Neural cell (in vitro differentiated cells): ENCODE data around the gene CYP26A1. TPM values are rescaled to one million over a fixed set of nuclear protein-coding genes. Genes with fewer than 3 reads are reported as not detected.

ENCODE experiments used
- H2AFZ ChIP-seq: fragments of 200-600, 300-800 bp; sonication (generic), shearing (Covaris generic); 2 replicates; pipeline ENCODE4 v1.6.0; 2014; ENCODE audit warnings: low read depth, mild to moderate bottlenecking, antibody characterized with exemption, low read length, moderate library complexity
- H3F3A ChIP-seq: fragments of 200-600 bp; shearing (Covaris generic); 2 replicates; pipeline ENCODE4 v1.6.1; 2016; ENCODE audit warnings: mild to moderate bottlenecking, moderate library complexity, mixed read lengths, antibody characterized with exemption, low read length; ENCODE audit not compliant: insufficient read depth, poor library complexity, severe bottlenecking
- H3K27ac ChIP-seq: fragments of 200-600, 300-800 bp; sonication (generic), shearing (Covaris generic); 2 replicates; pipeline ENCODE4 v1.5.1; 2014; ENCODE audit warnings: mild to moderate bottlenecking, low read length, moderate library complexity
- H3K27me3 ChIP-seq: fragments of 300-800, 200-600 bp; sonication (generic), shearing (Covaris generic); 2 replicates; pipeline ENCODE4 v1.6.0; 2014; ENCODE audit warnings: mild to moderate bottlenecking, low read depth, low read length, moderate library complexity; ENCODE audit not compliant: insufficient read depth
- H3K36me3 ChIP-seq: fragments of 300-800, 200-600 bp; sonication (generic), shearing (Covaris generic); 2 replicates; pipeline ENCODE4 v1.5.1; 2014; ENCODE audit warnings: mild to moderate bottlenecking, antibody characterized with exemption, low read length, moderate library complexity; ENCODE audit not compliant: insufficient read depth
- H3K4me2 ChIP-seq: fragments of 300-800, 200-600 bp; sonication (generic), shearing (Covaris generic); 2 replicates; pipeline ENCODE4 v1.6.0; 2014; ENCODE audit warnings: mild to moderate bottlenecking, low read length
- H3K4me3 ChIP-seq: fragments of 300-800, 200-600 bp; sonication (generic), shearing (Covaris generic); 2 replicates; pipeline ENCODE4 v1.5.1; 2014; ENCODE audit warnings: mild to moderate bottlenecking, low read length, moderate library complexity
- H3K79me2 ChIP-seq: fragments of 200-600 bp; shearing (Covaris generic); replicated peaks from 2 replicates; pipeline ENCODE4 v1.6.0; 2014; ENCODE audit warnings: mild to moderate bottlenecking, low read length, moderate library complexity; ENCODE audit not compliant: insufficient read depth
- H3K9ac ChIP-seq: fragments of 300-800, 200-600 bp; sonication (generic), shearing (Covaris generic); 2 replicates; pipeline ENCODE4 v1.6.1; 2016; ENCODE audit warnings: mild to moderate bottlenecking, low read length, mixed read lengths
- H3K9me2 ChIP-seq: fragments of 200-600 bp; shearing (Covaris generic); 2 replicates; pipeline ENCODE4 v1.6.1; 2016; ENCODE audit warnings: mild to moderate bottlenecking, low read length, mixed read lengths; ENCODE audit not compliant: insufficient read depth
- H3K9me3 ChIP-seq: fragments of 200-600, 300-800 bp; sonication (generic), shearing (Covaris generic); 2 replicates; pipeline ENCODE4 v1.6.1; 2016; ENCODE audit warnings: mild to moderate bottlenecking, mixed run types, low read length, moderate library complexity, mixed read lengths
- H4K20me1 ChIP-seq: fragments of 200-600 bp; shearing (Covaris generic); 2 replicates; pipeline ENCODE4 v1.6.1; 2016; ENCODE audit warnings: mild to moderate bottlenecking, mixed run types; ENCODE audit not compliant: insufficient read depth
- EP300 ChIP-seq: fragments of 450-650 bp; conservative IDR thresholded peaks from 2 replicates; pipeline ENCODE4 v1.6.1; 2014; ENCODE audit warnings: antibody characterized with exemption, mild to moderate bottlenecking, moderate library complexity; ENCODE audit not compliant: poor library complexity, severe bottlenecking
- EZH2 ChIP-seq: fragments of 200-600, 300-800 bp; shearing (Covaris generic), sonication (generic); IDR thresholded peaks from 2 replicates; pipeline ENCODE4 v1.6.1; 2014; ENCODE audit warnings: antibody characterized with exemption, low read length, borderline replicate concordance, mild to moderate bottlenecking; ENCODE audit not compliant: insufficient read depth, poor library complexity, severe bottlenecking
- MXI1 ChIP-seq: fragments of 450-650 bp; conservative IDR thresholded peaks from 2 replicates; pipeline ENCODE4 v1.6.1; 2014; ENCODE audit warnings: antibody characterized with exemption, mild to moderate bottlenecking; ENCODE audit not compliant: poor library complexity, severe bottlenecking
- POLR2AphosphoS5 ChIP-seq: IDR thresholded peaks from 2 replicates; pipeline ENCODE4 v1.6.1; 2012
- RAD21 ChIP-seq: fragments of 450-650 bp; conservative IDR thresholded peaks from 2 replicates; pipeline ENCODE4 v1.6.1; 2014; ENCODE audit warnings: antibody characterized with exemption, mild to moderate bottlenecking, moderate library complexity
- REST ChIP-seq: IDR thresholded peaks from 2 replicates; pipeline ENCODE4 v1.6.1; 2012; ENCODE audit warnings: borderline replicate concordance
- SMC3 ChIP-seq: fragments of 450-650 bp; conservative IDR thresholded peaks from 2 replicates; pipeline ENCODE4 v1.6.1; 2014; ENCODE audit warnings: antibody characterized with exemption, mild to moderate bottlenecking, moderate library complexity; ENCODE audit not compliant: poor library complexity
- TAF1 ChIP-seq: IDR thresholded peaks from 2 replicates; pipeline ENCODE4 v1.6.1; 2012; ENCODE audit warnings: low read depth
- polyA plus RNA-seq: library from polyadenylated mRNA; depleted of rRNA; stranded (reverse); fragments of >200 nt; gene quantifications from 2 replicates; pipeline ENCODE4 v1.2.3, GENCODE V29; 2014
- TF ChIP-seq, protein P1 (sequence below): fragments of 450-650 bp; IDR thresholded peaks from 2 replicates; pipeline ENCODE4 v1.5.1; 2014; ENCODE audit warnings: antibody characterized with exemption, mild to moderate bottlenecking, moderate library complexity; ENCODE audit not compliant: poor library complexity, severe bottlenecking

Gene CYP26A1
- polyA plus RNA-seq, 1 donor from 2014 or later, result 0.77 TPM

GRCh38 chr10:93063144-93063976 lies 10.3 kb upstream of the CYP26A1 start:
- no peak overlapping the region for H2AFZ ChIP-seq
- no peaks in the 10 kb centered on the region for H4K20me1 ChIP-seq
- H3K9ac ChIP-seq, result no peak overlapping the region
- no peaks in the 10 kb centered on the region for H3F3A ChIP-seq
- no peak overlapping the region for H3K4me3 ChIP-seq
- H3K79me2 ChIP-seq, result no peaks in the 10 kb centered on the region
- H3K27me3 ChIP-seq, result peaks cover 95% of the 10 kb centered on the region
- no peak for TF ChIP-seq EZH2
- TF ChIP-seq SMC3, result no peak
- TF ChIP-seq TAF1, result no peak
- TF ChIP-seq EP300, result no peak
- TF ChIP-seq MXI1, result no peak
- TF ChIP-seq, protein P1, sequence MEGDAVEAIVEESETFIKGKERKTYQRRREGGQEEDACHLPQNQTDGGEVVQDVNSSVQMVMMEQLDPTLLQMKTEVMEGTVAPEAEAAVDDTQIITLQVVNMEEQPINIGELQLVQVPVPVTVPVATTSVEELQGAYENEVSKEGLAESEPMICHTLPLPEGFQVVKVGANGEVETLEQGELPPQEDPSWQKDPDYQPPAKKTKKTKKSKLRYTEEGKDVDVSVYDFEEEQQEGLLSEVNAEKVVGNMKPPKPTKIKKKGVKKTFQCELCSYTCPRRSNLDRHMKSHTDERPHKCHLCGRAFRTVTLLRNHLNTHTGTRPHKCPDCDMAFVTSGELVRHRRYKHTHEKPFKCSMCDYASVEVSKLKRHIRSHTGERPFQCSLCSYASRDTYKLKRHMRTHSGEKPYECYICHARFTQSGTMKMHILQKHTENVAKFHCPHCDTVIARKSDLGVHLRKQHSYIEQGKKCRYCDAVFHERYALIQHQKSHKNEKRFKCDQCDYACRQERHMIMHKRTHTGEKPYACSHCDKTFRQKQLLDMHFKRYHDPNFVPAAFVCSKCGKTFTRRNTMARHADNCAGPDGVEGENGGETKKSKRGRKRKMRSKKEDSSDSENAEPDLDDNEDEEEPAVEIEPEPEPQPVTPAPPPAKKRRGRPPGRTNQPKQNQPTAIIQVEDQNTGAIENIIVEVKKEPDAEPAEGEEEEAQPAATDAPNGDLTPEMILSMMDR, result no peak
- TF ChIP-seq RAD21, result no peak
- TF ChIP-seq POLR2AphosphoS5, result no peak
- peaks cover 29% of the 10 kb centered on the region for H3K9me3 ChIP-seq
- H3K4me2 ChIP-seq, result no peak overlapping the region
- H3K9me2 ChIP-seq, result no peaks in the 10 kb centered on the region
- H3K27ac ChIP-seq, result no peak overlapping the region
- H3K36me3 ChIP-seq, result peaks cover 20% of the 10 kb centered on the region

GRCh38 chr10:93063977-93064660 lies 9.6 kb upstream of the CYP26A1 start:
- Histone ChIP-seq H4K20me1 (no peaks in the 10 kb centered on the region), H3F3A (no peaks in the 10 kb centered on the region), H3K4me2 (no peak overlapping the region), H3K27me3 (peaks cover 99% of the 10 kb centered on the region), H3K36me3 (peaks cover 17% of the 10 kb centered on the region), H3K79me2 (no peaks in the 10 kb centered on the region), H2AFZ (no peak overlapping the region), H3K9me3 (peaks cover 27% of the 10 kb centered on the region), H3K27ac (no peak overlapping the region), H3K9ac (no peak overlapping the region), H3K9me2 (no peaks in the 10 kb centered on the region), H3K4me3 (no peak overlapping the region)
- no peak for TF ChIP-seq RAD21
- TF ChIP-seq EZH2, result no peak
- no peak for TF ChIP-seq TAF1
- no peak for TF ChIP-seq POLR2AphosphoS5
- TF ChIP-seq, protein P1, result no peak
- no peak for TF ChIP-seq REST
